ENCODE measurements around the gene EPHB2.

DNA sequence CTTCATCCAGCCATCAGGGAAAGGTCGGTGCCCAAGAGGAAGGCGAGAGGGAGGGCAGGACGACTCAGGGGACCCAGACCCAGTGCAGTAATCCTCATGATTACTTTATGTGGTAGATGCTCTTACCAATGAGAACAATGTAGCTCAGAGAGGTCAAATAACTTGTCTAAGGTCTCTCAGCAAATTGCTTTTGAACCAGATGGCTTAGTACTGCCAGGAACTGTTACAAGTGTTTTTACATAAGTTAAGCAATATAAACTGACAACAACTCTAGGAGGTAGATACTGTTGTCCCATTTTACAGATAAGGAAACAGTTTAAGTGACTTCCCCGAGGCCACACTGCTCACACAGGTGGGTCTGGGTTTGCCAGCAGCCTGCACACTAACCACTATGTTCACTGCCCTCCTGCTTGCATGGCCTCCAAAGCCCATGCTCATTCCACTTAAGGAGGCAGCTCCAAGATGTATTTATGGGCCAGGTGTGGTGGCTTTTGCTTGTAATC lies 150.3 kb downstream of the EPHB2 start:
- no peak for TF ChIP-seq ZBTB7A (IDR thresholded peaks at IDR 0.05; ENCODE audit: low read depth)
- no peak for TF ChIP-seq YY1 (IDR thresholded peaks at IDR 0.05; ENCODE audit: low read depth)
- TF ChIP-seq EP300 (IDR thresholded peaks at IDR 0.05; ENCODE audit: borderline replicate concordance): no peak
- no peak for TF ChIP-seq CREB1 (IDR thresholded peaks at IDR 0.05; ENCODE audit: low read depth)
- no peak for TF ChIP-seq TEAD4 (IDR thresholded peaks at IDR 0.05)
- no peak for TF ChIP-seq RAD21 (IDR thresholded peaks at IDR 0.05; ENCODE audit: low read depth)
- no peak for TF ChIP-seq CEBPB (IDR thresholded peaks at IDR 0.05)
- no peak for TF ChIP-seq MAX (IDR thresholded peaks at IDR 0.05)
- no peak for TF ChIP-seq TAF1 (IDR thresholded peaks at IDR 0.05; ENCODE audit: low read depth)

Data from Ishikawa (cell line).